GM12878 (cell line): ENCODE results near the gene KRTAP3-3. TPM values are rescaled to one million over a fixed set of nuclear protein-coding genes. Genes with fewer than 3 reads are reported as not detected.

ENCODE experiments used
- ATAC-seq: fragments of 200-7000 bp; cut with Tn5 transposase; 3 replicates; pipeline ENCODE4 v1.9.1; 2020; ENCODE audit warnings: mild to moderate bottlenecking, moderate library complexity
- BruUV-seq: library from RNA; stranded (reverse); fragments of 400-500 nt; replicated peaks from 2 replicates; lab custom pipeline; 2021; lab: Mats Ljungman, UMichigan
- CTCF ChIA-PET: fragments of 300-600 bp; sonication (Branson Sonifier 250); formaldehyde crosslinking; extraction: SDS; loops from one replicate; lab custom pipeline; 2021; ENCODE audit warnings: inconsistent platforms; lab: Yijun Ruan, JAX
- POLR2A ChIA-PET: fragments of 350-600 bp; formaldehyde crosslinking; extraction: SDS; loops from one replicate; lab custom pipeline; 2021; ENCODE audit warnings: inconsistent platforms; lab: Charles Lee
- RAD21 ChIA-PET: fragments of 300-600 bp; sonication (Branson Sonifier 250); formaldehyde crosslinking; loops from one replicate; lab custom pipeline; 2023; ENCODE audit warnings: antibody characterized with exemption; ENCODE audit not compliant: unreplicated experiment; lab: Charles Lee
- SMC1A ChIA-PET: fragments of 300-600 bp; sonication (Branson Sonifier 250); formaldehyde crosslinking; loops from one replicate; lab custom pipeline; 2023; ENCODE audit not compliant: unreplicated experiment, uncharacterized antibody; lab: Charles Lee
- DNase-seq: peaks from one replicate; pipeline ENCODE4 v3.0.0-alpha.2; 2011; ENCODE audit warnings: low read depth, low spot score
- FAIRE-seq: peaks from 3 replicates; lab custom pipeline; 2011; peaks lifted over from hg19 to GRCh38; lab: Jason Lieb, UNC
- H2AFZ ChIP-seq: 2 replicates; pipeline ENCODE4 v1.6.0; 2011; ENCODE audit warnings: low read depth, low read length, control low read depth; ENCODE audit not compliant: control insufficient read depth
- H3K27ac ChIP-seq: 2 replicates; pipeline ENCODE4 v1.5.1; 2011; ENCODE audit warnings: control low read depth; ENCODE audit not compliant: control insufficient read depth, insufficient read depth
- H3K27me3 ChIP-seq, 2 experiments: replicated peaks in 1 of 2; 2 replicates each; pipeline versions ENCODE4 v1.6.0 to v1.6.1; 2011; ENCODE audit warnings: low read length in 1 of 2; ENCODE audit not compliant: control insufficient read depth in 2 of 2, insufficient read depth in 2 of 2
- H3K36me3 ChIP-seq, 2 experiments: 2 replicates each; pipeline ENCODE4 v1.5.1; 2011; ENCODE audit warnings: low read length in 1 of 2; ENCODE audit not compliant: control insufficient read depth in 2 of 2, insufficient read depth in 2 of 2
- H3K4me1 ChIP-seq: 2 replicates; pipeline ENCODE4 v1.6.1; 2011; ENCODE audit warnings: mild to moderate bottlenecking, low read length, moderate library complexity, mixed read lengths; ENCODE audit not compliant: control insufficient read depth, insufficient read depth
- H3K4me2 ChIP-seq: 2 replicates; pipeline ENCODE4 v1.6.0; 2011; ENCODE audit warnings: control low read depth; ENCODE audit not compliant: control insufficient read depth, insufficient read depth
- H3K4me3 ChIP-seq: fragments of 200-600 bp; sonication (generic); 2 replicates; pipeline ENCODE4 v1.5.1; 2016
- H3K79me2 ChIP-seq: 2 replicates; pipeline ENCODE4 v1.6.0; 2011; ENCODE audit warnings: low read length; ENCODE audit not compliant: control insufficient read depth, insufficient read depth
- H3K9ac ChIP-seq: 2 replicates; pipeline ENCODE4 v1.8.0; 2011; ENCODE audit warnings: low read length, control low read depth, mixed read lengths; ENCODE audit not compliant: control insufficient read depth, insufficient read depth
- H3K9me3 ChIP-seq: replicated peaks from 3 replicates; pipeline ENCODE4 v1.5.1; 2011; ENCODE audit warnings: mild to moderate bottlenecking, low read length; ENCODE audit not compliant: control insufficient read depth, insufficient read depth
- H4K20me1 ChIP-seq: 2 replicates; pipeline ENCODE4 v1.6.0; 2011; ENCODE audit not compliant: control insufficient read depth, insufficient read depth
- CREB1 ChIP-seq: IDR thresholded peaks from 2 replicates; pipeline ENCODE4 v1.6.1; 2012; ENCODE audit warnings: low read depth, mild to moderate bottlenecking, inconsistent platforms
- EP300 ChIP-seq, 2 experiments: fragments of 150-350 bp in 1 of 2; IDR thresholded peaks; 2 replicates each; pipeline ENCODE4 v1.6.1; 2011 to 2012; ENCODE audit warnings: low read depth in 2 of 2, low read length in 2 of 2, borderline replicate concordance in 1 of 2, improper control_type of control experiment in 1 of 2, inconsistent platforms in 1 of 2; ENCODE audit not compliant: control insufficient read depth in 1 of 2
- GABPA ChIP-seq: IDR thresholded peaks from 2 replicates; pipeline ENCODE4 v1.6.1; 2014; ENCODE audit warnings: antibody characterized with exemption, low read depth, mild to moderate bottlenecking, inconsistent platforms
- GATAD2B ChIP-seq: fragments of 450-650 bp; conservative IDR thresholded peaks from 2 replicates; pipeline ENCODE4 v1.6.1; 2017; ENCODE audit warnings: low read depth, mild to moderate bottlenecking, moderate library complexity
- KAT2A ChIP-seq: conservative IDR thresholded peaks from 2 replicates; pipeline ENCODE4 v1.6.1; 2011; ENCODE audit warnings: low read depth, low read length; ENCODE audit not compliant: control insufficient read depth
- KDM1A ChIP-seq: fragments of 200-600 bp; sonication (generic); IDR thresholded peaks from 2 replicates; pipeline ENCODE4 v1.6.1; 2016; ENCODE audit warnings: borderline replicate concordance
- MAX ChIP-seq: IDR thresholded peaks from 2 replicates; pipeline ENCODE4 v1.6.1; 2012; ENCODE audit warnings: low read depth, low read length, improper control_type of control experiment
- MEF2A ChIP-seq: IDR thresholded peaks from 2 replicates; pipeline ENCODE4 v1.6.1; 2011; ENCODE audit warnings: low read depth, mild to moderate bottlenecking, low read length, moderate library complexity; ENCODE audit not compliant: insufficient read depth
- NFXL1 ChIP-seq: fragments of 450-650 bp; IDR thresholded peaks from 2 replicates; pipeline ENCODE4 v1.6.1; 2017; ENCODE audit warnings: antibody characterized with exemption, mild to moderate bottlenecking, borderline replicate concordance
- NFYA ChIP-seq: IDR thresholded peaks from 2 replicates; pipeline ENCODE4 v1.6.1; 2011; ENCODE audit warnings: low read depth, mild to moderate bottlenecking, low read length, improper control_type of control experiment, borderline replicate concordance
- PAX8 ChIP-seq: fragments of 450-650 bp; IDR thresholded peaks from 2 replicates; pipeline ENCODE4 v1.6.1; 2017; ENCODE audit warnings: mild to moderate bottlenecking, moderate library complexity
- SKIL ChIP-seq: fragments of 450-650 bp; IDR thresholded peaks from 2 replicates; pipeline ENCODE4 v1.6.1; 2017; ENCODE audit warnings: mild to moderate bottlenecking, low read depth, inconsistent platforms; ENCODE audit not compliant: poor library complexity, severe bottlenecking
- SP1 ChIP-seq: IDR thresholded peaks from one replicate; pipeline ENCODE4 v1.6.1; 2011; ENCODE audit warnings: low read depth, low read length
- SUZ12 ChIP-seq: fragments of 200-600 bp; sonication (generic); IDR thresholded peaks from one replicate; pipeline ENCODE4 v1.6.1; 2018; ENCODE audit warnings: antibody characterized with exemption, mild to moderate bottlenecking; ENCODE audit not compliant: unreplicated experiment
- TBL1XR1 ChIP-seq: IDR thresholded peaks from 2 replicates; pipeline ENCODE4 v1.6.1; 2012; ENCODE audit warnings: low read depth, low read length, improper control_type of control experiment
- TCF12 ChIP-seq: IDR thresholded peaks from 2 replicates; pipeline ENCODE4 v1.6.1; 2011; ENCODE audit warnings: low read depth, mild to moderate bottlenecking, low read length
- USF1 ChIP-seq: IDR thresholded peaks from 2 replicates; pipeline ENCODE4 v1.6.1; 2011; ENCODE audit warnings: borderline replicate concordance, low read depth, mild to moderate bottlenecking, moderate library complexity, mixed read lengths, low read length; ENCODE audit not compliant: insufficient read depth; ENCODE audit errors: extremely low read length
- ZBED1 ChIP-seq: IDR thresholded peaks from 2 replicates; pipeline ENCODE4 v1.6.1; 2016; ENCODE audit warnings: borderline replicate concordance
- ZBTB11 ChIP-seq: fragments of 450-650 bp; formaldehyde crosslinking; IDR thresholded peaks from 2 replicates; pipeline ENCODE4 v1.5.0; 2022; ENCODE audit warnings: mild to moderate bottlenecking, missing genetic modification characterization
- WGBS: methylation state at CpG from one replicate; pipeline ENCODE4 v1.1.6; 2016; ENCODE audit warnings: low lambda C conversion rate; ENCODE audit not compliant: insufficient replicate concordance, insufficient coverage; ENCODE audit errors: missing lambda C conversion rate; 5-methylcytosine and 5-hydroxymethylcytosine counted together
- in situ Hi-C: fragments of 300-500 bp; cut with MboI; formaldehyde crosslinking; loops from 9 replicates; pipeline ENCODE4 v1.14.3; 2018; ENCODE audit warnings: mixed read lengths
- intact Hi-C: fragments of 100-400 bp; cut with micrococcal nuclease; formaldehyde crosslinking; loops from one replicate; pipeline ENCODE4 v1.14.2; 2022; ENCODE audit not compliant: unreplicated experiment
- polyA plus RNA-seq, 11 experiments: library from polyadenylated mRNA; depleted of rRNA in 4 of 11; unstranded in 6 of 11; stranded (reverse) in 5 of 11; fragments of >200 nt; fragmentation: Nextera tagmentation in 4 of 11; fragmentation: Illumina TruSeq in 1 of 11; extraction: Ambion mirVana in 4 of 11; extraction: Trizol in 1 of 11; gene quantifications; 1 replicate in 1 of 11; 2 replicates in 10 of 11; pipeline versions ENCODE4 v1.2.1 to v1.2.3, GENCODE V29; 2011 to 2016; ENCODE audit warnings: inconsistent platforms in 2 of 11, missing spikeins in 2 of 11, low read depth in 1 of 11
- total RNA-seq, 4 experiments: library from RNA; depleted of rRNA in 3 of 4; stranded (reverse); fragments of >200 nt in 3 of 4; fragmentation: Illumina TruSeq in 1 of 4; extraction: Trizol in 1 of 4; gene quantifications; 2 replicates each; pipeline versions ENCODE4 v1.2.1 to v1.2.3, GENCODE V29; 2013 to 2021

The KRTAP3-3 gene
- total and polyA plus RNA-seq, 10 of the 15 experiments (the other 5 are each of a cell fraction or from before 2014, with no cell fraction given) = not detected

GRCh38 chr17:40950176-40950575 is 43.8 kb downstream of the KRTAP3-3 start:
- no peak for ATAC-seq
- H3K79me2 ChIP-seq = no peaks in the 10 kb centered on the region
- POLR2A ChIA-PET = no interaction called here
- TF ChIP-seq NFYA = no peak
- TF ChIP-seq SP1 = no peak
- no peak for TF ChIP-seq SUZ12
- no peak for TF ChIP-seq MEF2A
- TF ChIP-seq PAX8 = no peak
- no peak for TF ChIP-seq SKIL
- TF ChIP-seq TBL1XR1 = no peak
- TF ChIP-seq CREB1 = no peak
- TF ChIP-seq KAT2A = no peak
- no peak for TF ChIP-seq MAX
- TF ChIP-seq TCF12 = no peak
- no peak for TF ChIP-seq KDM1A
- no peak for TF ChIP-seq NFXL1
- TF ChIP-seq USF1 = no peak
- TF ChIP-seq GABPA = no peak
- TF ChIP-seq EP300 (IDR thresholded peaks at IDR 0.05; ENCODE audit: borderline replicate concordance in 1 of 2, control insufficient read depth in 1 of 2, low read depth in 2 of 2, low read length in 2 of 2) = no peak
- TF ChIP-seq ZBTB11 (CRISPR knock-in tag) = no peak
- no peak for TF ChIP-seq ZBED1
- no peak for TF ChIP-seq GATAD2B
- TF ChIP-seq, all 136 proteins: peak for 0
- H3K36me3 ChIP-seq = no peaks in the 10 kb centered on the region
- intact Hi-C loops (no loop called here), in situ Hi-C loops (no loop called here)
- FAIRE-seq = no peak
- WGBS = 45% methylated on average over 7 of the region's 7 CpGs
- CTCF ChIA-PET = no interaction called here
- no peak overlapping the region for H3K4me3 ChIP-seq
- RAD21 ChIA-PET = interaction anchor here (0.7 kb wide), 1 partner anchor 181 kb away, joined by 3 read pairs; no protein-coding TSS in a partner anchor
- no TSS peak for BruUV-seq
- H3K4me2 ChIP-seq = no peak overlapping the region
- no peak for DNase-seq
- SMC1A ChIA-PET = interaction anchor here (1.4 kb wide), 1 partner anchor 9 kb away, joined by 4 read pairs; no protein-coding TSS in a partner anchor
- no peak overlapping the region for H3K27ac ChIP-seq
- H3K4me1 ChIP-seq = no peaks in the 10 kb centered on the region
- H3K9ac ChIP-seq = no peak overlapping the region
- no peak overlapping the region for H2AFZ ChIP-seq
- no peaks in the 10 kb centered on the region for H3K27me3 ChIP-seq
- H4K20me1 ChIP-seq = no peaks in the 10 kb centered on the region
- H3K9me3 ChIP-seq = no peaks in the 10 kb centered on the region
